ENCODE data around the gene LPIN1. TPM values are rescaled to one million over a fixed set of nuclear protein-coding genes. Genes with fewer than 3 reads are reported as not detected.

Gene LPIN1
- polyA plus RNA-seq, 2 of the 4 experiments (the other 2 are of a cell fraction), result 19.2 to 27.5 TPM

DNA sequence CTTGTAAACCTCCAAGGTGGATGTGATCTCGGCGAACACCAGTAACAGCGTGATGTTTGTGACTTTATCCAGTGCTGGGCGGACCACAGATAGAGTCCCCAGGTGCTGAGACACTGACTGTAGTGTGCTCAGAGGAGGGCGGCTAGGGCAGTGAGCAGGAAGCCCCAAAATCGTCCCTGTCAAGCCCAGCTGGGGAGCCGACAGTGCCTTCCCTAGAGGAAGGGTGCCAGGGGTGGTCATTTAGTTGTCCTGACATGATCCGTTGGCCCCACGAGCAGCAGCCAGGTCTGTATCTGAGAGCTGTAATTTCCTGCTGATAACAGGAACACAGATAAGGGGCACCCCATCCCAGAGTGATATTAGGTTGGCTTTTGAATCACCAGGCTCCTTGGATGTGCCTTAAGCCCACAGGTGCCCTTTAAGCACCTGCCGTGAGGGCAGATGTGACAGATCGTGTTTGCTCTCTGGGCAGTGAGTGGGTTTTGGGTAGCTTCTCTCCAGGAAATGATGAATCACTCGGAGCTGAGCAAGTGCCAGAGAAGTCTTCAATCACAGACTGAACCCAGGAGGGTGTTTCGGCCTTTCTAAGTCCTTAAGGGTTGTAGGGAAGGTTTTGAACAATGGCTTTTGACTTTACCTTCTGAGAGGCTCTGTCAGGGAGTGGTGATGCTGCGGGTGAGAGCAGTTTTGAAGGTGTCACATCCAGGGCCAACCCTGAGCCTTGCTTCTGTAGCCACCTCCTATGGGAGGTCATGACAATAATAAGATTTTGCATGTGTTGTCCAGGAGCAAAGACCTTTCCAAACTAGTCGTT is 7.7 kb downstream of the LPIN1 start:
- ATAC-seq (peak; percentile 69 to 81), FAIRE-seq (no peak), DNase-seq (ENCODE audit: low read depth in 1 of 2, low spot score in 1 of 2) (peak; percentile 31 to 37)
- Histone ChIP-seq H3K4me3 (no peak overlapping the region), H3K9me3 (no peaks in the 10 kb centered on the region), H3K4me2 (peak overlapping the region; percentile 45), H3K27ac (peak overlapping the region in 1 of 2 experiments; percentile 11; a peak in 3 of 6 replicates), H3K4me1 (peaks cover 21% of the 10 kb centered on the region)
- WGBS (ENCODE audit: missing lambda C conversion rate), result 56% methylated on average over 11 of the region's 15 CpGs
- TF ChIP-seq ZC3H11A (IDR thresholded peaks at IDR 0.05) (no peak), FOSL2 (IDR thresholded peaks at IDR 0.05) (0 out of 2 replicates have a peak, but pooled peaks have one; percentile 17), FOSL2 (CRISPR knock-in tag; IDR thresholded peaks at IDR 0.05) (no peak)
- POLR2A ChIA-PET, result interaction anchor here (1.1 kb wide), 1 partner anchor 10 kb away, joined by 6 read pairs; no protein-coding TSS in a partner anchor
- CTCF ChIA-PET, result interaction anchor here (0.6 to 5.6 kb wide), 19 partner anchors 9 to 932 kb away, joined by 3 to 47 read pairs (median 4); partner anchors contain the start of gene LPIN1

DNA sequence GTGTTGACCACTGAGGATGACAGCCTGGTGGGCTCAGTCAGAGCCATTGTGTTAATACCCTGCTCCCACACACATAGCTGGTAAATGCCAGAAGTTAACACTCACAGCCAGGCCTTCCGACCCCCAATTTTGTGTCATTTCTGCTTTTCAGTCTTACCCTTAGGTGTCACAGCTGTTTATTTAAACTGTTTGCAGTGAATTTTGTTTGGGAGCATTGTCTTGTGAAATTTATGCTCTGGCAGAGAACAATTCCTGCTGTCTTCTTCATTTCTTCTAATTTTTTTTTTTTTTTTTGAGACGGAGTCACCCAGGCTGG is 8.2 kb downstream of the LPIN1 start:
- Histone ChIP-seq H3K4me2 (peak overlapping the region; percentile 45), H3K9me3 (no peaks in the 10 kb centered on the region), H3K27ac (peak overlapping the region in 1 of 2 experiments; percentile 11; a peak in 3 of 6 replicates), H3K4me1 (peaks cover 18% of the 10 kb centered on the region), H3K4me3 (no peak overlapping the region)
- TF ChIP-seq, protein P1, sequence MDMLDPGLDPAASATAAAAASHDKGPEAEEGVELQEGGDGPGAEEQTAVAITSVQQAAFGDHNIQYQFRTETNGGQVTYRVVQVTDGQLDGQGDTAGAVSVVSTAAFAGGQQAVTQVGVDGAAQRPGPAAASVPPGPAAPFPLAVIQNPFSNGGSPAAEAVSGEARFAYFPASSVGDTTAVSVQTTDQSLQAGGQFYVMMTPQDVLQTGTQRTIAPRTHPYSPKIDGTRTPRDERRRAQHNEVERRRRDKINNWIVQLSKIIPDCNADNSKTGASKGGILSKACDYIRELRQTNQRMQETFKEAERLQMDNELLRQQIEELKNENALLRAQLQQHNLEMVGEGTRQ (IDR thresholded peaks at IDR 0.05), result no peak
- TF ChIP-seq, protein P2, sequence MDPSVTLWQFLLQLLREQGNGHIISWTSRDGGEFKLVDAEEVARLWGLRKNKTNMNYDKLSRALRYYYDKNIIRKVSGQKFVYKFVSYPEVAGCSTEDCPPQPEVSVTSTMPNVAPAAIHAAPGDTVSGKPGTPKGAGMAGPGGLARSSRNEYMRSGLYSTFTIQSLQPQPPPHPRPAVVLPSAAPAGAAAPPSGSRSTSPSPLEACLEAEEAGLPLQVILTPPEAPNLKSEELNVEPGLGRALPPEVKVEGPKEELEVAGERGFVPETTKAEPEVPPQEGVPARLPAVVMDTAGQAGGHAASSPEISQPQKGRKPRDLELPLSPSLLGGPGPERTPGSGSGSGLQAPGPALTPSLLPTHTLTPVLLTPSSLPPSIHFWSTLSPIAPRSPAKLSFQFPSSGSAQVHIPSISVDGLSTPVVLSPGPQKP (IDR thresholded peaks at IDR 0.05; ENCODE audit: low read depth, low read length), result no peak
- TF ChIP-seq, protein P3, sequence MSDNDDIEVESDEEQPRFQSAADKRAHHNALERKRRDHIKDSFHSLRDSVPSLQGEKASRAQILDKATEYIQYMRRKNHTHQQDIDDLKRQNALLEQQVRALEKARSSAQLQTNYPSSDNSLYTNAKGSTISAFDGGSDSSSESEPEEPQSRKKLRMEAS (IDR thresholded peaks at IDR 0.05), result no peak
- TF ChIP-seq JUNB (IDR thresholded peaks at IDR 0.05) (no peak), HDAC2 (IDR thresholded peaks at IDR 0.05) (no peak), ZFP36 (IDR thresholded peaks at IDR 0.05; ENCODE audit: borderline replicate concordance, partially characterized antibody) (no peak), NFE2L2 (conservative IDR thresholded peaks at IDR 0.05; ENCODE audit: low read length) (no peak), MYC (IDR thresholded peaks at IDR 0.05; ENCODE audit: borderline replicate concordance, low read length) (no peak), NR3C1 (IDR thresholded peaks at IDR 0.05) (no peak)
- TF ChIP-seq, protein P4, sequence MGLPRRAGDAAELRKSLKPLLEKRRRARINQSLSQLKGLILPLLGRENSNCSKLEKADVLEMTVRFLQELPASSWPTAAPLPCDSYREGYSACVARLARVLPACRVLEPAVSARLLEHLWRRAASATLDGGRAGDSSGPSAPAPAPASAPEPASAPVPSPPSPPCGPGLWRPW (IDR thresholded peaks at IDR 0.05), result no peak
- 46% methylated on average over 2 of the region's 2 CpGs for WGBS (ENCODE audit: missing lambda C conversion rate)
- CTCF ChIA-PET, result interaction anchor here (0.6 to 5.6 kb wide), 15 partner anchors 9 to 844 kb away, joined by 3 to 47 read pairs (median 4); partner anchors contain the start of gene LPIN1
- FAIRE-seq (no peak), DNase-seq (ENCODE audit: low read depth in 1 of 2, low spot score in 1 of 2) (no peak), ATAC-seq (0 out of 6 replicates have a peak, but pooled peaks of 1 of the 2 experiments have one; percentile 5)
- POLR2A ChIA-PET, result interaction anchor here (1.1 kb wide), 1 partner anchor 11 kb away, joined by 6 read pairs; no protein-coding TSS in a partner anchor

DNA sequence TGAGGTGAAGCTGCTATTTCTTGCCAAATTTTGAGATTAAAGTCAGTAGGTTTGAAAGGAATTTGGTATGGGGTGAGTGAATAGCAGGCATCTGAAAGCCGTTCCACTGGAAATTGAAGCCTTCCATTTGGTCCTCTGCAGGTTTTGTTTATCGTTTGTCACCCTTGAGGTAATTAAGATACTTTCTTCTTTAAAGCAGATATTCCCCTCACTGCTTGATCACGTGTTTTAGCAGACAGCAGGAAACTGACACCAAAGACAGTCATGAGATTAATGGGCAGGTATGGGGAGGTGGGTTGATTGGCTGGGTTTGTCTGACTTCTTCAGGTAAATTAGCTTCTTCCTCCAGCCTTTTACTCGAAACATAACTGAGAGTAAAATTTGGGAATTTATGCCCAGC is 10.7 kb downstream of the LPIN1 start:
- Histone ChIP-seq H3K27ac (no peak overlapping the region), H3K9me3 (no peaks in the 10 kb centered on the region), H3K4me3 (no peak overlapping the region), H3K4me1 (peaks cover 23% of the 10 kb centered on the region), H3K4me2 (no peak overlapping the region)
- ChIA-PET POLR2A (no interaction called here), CTCF (interaction anchor here (0.8 to 2.6 kb wide), 11 partner anchors 10 to 70 kb away, joined by 3 to 9 read pairs (median 4); partner anchors contain the start of gene LPIN1)
- no peak for TF ChIP-seq MYC (IDR thresholded peaks at IDR 0.05; ENCODE audit: borderline replicate concordance, low read length)
- TF ChIP-seq, protein P2 (IDR thresholded peaks at IDR 0.05; ENCODE audit: low read depth, low read length), result no peak
- TF ChIP-seq ZC3H11A (IDR thresholded peaks at IDR 0.05), result no peak
- no peak for TF ChIP-seq NFE2L2 (conservative IDR thresholded peaks at IDR 0.05; ENCODE audit: low read length)
- TF ChIP-seq, protein P3 (IDR thresholded peaks at IDR 0.05), result no peak
- TF ChIP-seq KDM5A (IDR thresholded peaks at IDR 0.05), result no peak
- TF ChIP-seq ZFP36 (IDR thresholded peaks at IDR 0.05; ENCODE audit: borderline replicate concordance, partially characterized antibody), result no peak
- ATAC-seq (no peak), FAIRE-seq (no peak), DNase-seq (ENCODE audit: low read depth in 1 of 2, low spot score in 1 of 2) (no peak)
- 87% methylated on average over 4 of the region's 4 CpGs for WGBS (ENCODE audit: missing lambda C conversion rate)

Data from A549 (cell line).